ENCODE measurements around the gene OR2A5. TPM values are rescaled to one million over a fixed set of nuclear protein-coding genes. Genes with fewer than 3 reads are reported as not detected.

Gene OR2A5
- total RNA-seq, 1 donor from 2014 or later: not detected

GRCh38 chr7:144026203-144026883, 22.4 kb upstream of the OR2A5 start:
- H3K4me1 ChIP-seq: peaks cover 4% of the 10 kb centered on the region
- no peak overlapping the region for H3K27ac ChIP-seq
- H3K4me3 ChIP-seq: no peak overlapping the region
- H3K36me3 ChIP-seq: no peaks in the 10 kb centered on the region
- ATAC-seq (no peak), DNase-seq (no peak)
- no peak for TF ChIP-seq CTCF (IDR thresholded peaks at IDR 0.05)
- H3K9me3 ChIP-seq: no peaks in the 10 kb centered on the region
- no peaks in the 10 kb centered on the region for H3K27me3 ChIP-seq (ENCODE audit: low read depth)
- intact Hi-C loops (cut with DNase I): no loop called here

GRCh38 chr7:144027070-144027469, 21.7 kb upstream of the OR2A5 start:
- Histone ChIP-seq H3K27me3 (ENCODE audit: low read depth) (no peaks in the 10 kb centered on the region), H3K9me3 (no peaks in the 10 kb centered on the region), H3K4me1 (peaks cover 4% of the 10 kb centered on the region), H3K36me3 (no peaks in the 10 kb centered on the region), H3K27ac (no peak overlapping the region), H3K4me3 (no peak overlapping the region)
- TF ChIP-seq CTCF (IDR thresholded peaks at IDR 0.05): peak; percentile 21
- DNase-seq (no peak), ATAC-seq (no peak)
- intact Hi-C loops (cut with DNase I): no loop called here

- no peak for TF ChIP-seq CTCF (IDR thresholded peaks at IDR 0.05)
- no peaks in the 10 kb centered on the region for H3K36me3 ChIP-seq
- peaks cover 4% of the 10 kb centered on the region for H3K4me1 ChIP-seq
- intact Hi-C loops (cut with DNase I): no loop called here
- H3K27ac ChIP-seq: no peak overlapping the region
- no peaks in the 10 kb centered on the region for H3K27me3 ChIP-seq (ENCODE audit: low read depth)
- DNase-seq: no peak
- ATAC-seq: no peak
- H3K4me3 ChIP-seq: no peak overlapping the region
- H3K9me3 ChIP-seq: no peaks in the 10 kb centered on the region
These were observed 20.8 kb upstream of the OR2A5 start for GRCh38 chr7:144027974-144028373.

GRCh38 chr7:144028547-144028946, 20.2 kb upstream of the OR2A5 start:
- no peak for DNase-seq
- no peak for TF ChIP-seq CTCF (IDR thresholded peaks at IDR 0.05)
- no peaks in the 10 kb centered on the region for H3K27me3 ChIP-seq (ENCODE audit: low read depth)
- no peaks in the 10 kb centered on the region for H3K36me3 ChIP-seq
- peaks cover 4% of the 10 kb centered on the region for H3K4me1 ChIP-seq
- H3K9me3 ChIP-seq: no peaks in the 10 kb centered on the region
- no peak overlapping the region for H3K4me3 ChIP-seq
- H3K27ac ChIP-seq: no peak overlapping the region
- no peak for ATAC-seq
- intact Hi-C loops (cut with DNase I): no loop called here

- DNase-seq (no peak), ATAC-seq (no peak)
- intact Hi-C loops (cut with DNase I): no loop called here
- no peak overlapping the region for H3K27ac ChIP-seq
- no peak for TF ChIP-seq CTCF (IDR thresholded peaks at IDR 0.05)
- H3K27me3 ChIP-seq (ENCODE audit: low read depth): no peaks in the 10 kb centered on the region
- no peaks in the 10 kb centered on the region for H3K9me3 ChIP-seq
- H3K4me1 ChIP-seq: peaks cover 4% of the 10 kb centered on the region
- no peaks in the 10 kb centered on the region for H3K36me3 ChIP-seq
- no peak overlapping the region for H3K4me3 ChIP-seq
These were observed 16.2 kb upstream of the OR2A5 start for GRCh38 chr7:144032516-144032915.

Measured in lower lobe of right lung (tissue), 2 donors.